ENCODE results near the gene ZNF652. TPM values are rescaled to one million over a fixed set of nuclear protein-coding genes. Genes with fewer than 3 reads are reported as not detected.

ZNF652 gene
- total RNA-seq, 1 donor from 2014 or later: 52.7 TPM

GRCh38 chr17:49388692-49389513 is 26.9 kb upstream of the ZNF652 start:
- Mint-ChIP-seq H3K27me3 (peaks cover 4% of the 10 kb centered on the region), H3K9me3 (ENCODE audit: low read depth) (no peaks in the 10 kb centered on the region), H3K4me1 (ENCODE audit: low read depth) (no peaks in the 10 kb centered on the region), H3K4me3 (ENCODE audit: low read depth) (no peak overlapping the region), H3K36me3 (ENCODE audit: insufficient read depth) (no peaks in the 10 kb centered on the region), H3K27ac (no peak overlapping the region)
- no peak for DNase-seq (ENCODE audit: low spot score, unreplicated experiment)
- TF ChIP-seq, protein P1, sequence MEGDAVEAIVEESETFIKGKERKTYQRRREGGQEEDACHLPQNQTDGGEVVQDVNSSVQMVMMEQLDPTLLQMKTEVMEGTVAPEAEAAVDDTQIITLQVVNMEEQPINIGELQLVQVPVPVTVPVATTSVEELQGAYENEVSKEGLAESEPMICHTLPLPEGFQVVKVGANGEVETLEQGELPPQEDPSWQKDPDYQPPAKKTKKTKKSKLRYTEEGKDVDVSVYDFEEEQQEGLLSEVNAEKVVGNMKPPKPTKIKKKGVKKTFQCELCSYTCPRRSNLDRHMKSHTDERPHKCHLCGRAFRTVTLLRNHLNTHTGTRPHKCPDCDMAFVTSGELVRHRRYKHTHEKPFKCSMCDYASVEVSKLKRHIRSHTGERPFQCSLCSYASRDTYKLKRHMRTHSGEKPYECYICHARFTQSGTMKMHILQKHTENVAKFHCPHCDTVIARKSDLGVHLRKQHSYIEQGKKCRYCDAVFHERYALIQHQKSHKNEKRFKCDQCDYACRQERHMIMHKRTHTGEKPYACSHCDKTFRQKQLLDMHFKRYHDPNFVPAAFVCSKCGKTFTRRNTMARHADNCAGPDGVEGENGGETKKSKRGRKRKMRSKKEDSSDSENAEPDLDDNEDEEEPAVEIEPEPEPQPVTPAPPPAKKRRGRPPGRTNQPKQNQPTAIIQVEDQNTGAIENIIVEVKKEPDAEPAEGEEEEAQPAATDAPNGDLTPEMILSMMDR (IDR thresholded peaks at IDR 0.05; ENCODE audit: unreplicated experiment): no peak

- Mint-ChIP-seq H3K4me1 (ENCODE audit: low read depth) (no peaks in the 10 kb centered on the region), H3K27ac (no peak overlapping the region), H3K9me3 (ENCODE audit: low read depth) (no peaks in the 10 kb centered on the region), H3K36me3 (ENCODE audit: insufficient read depth) (no peaks in the 10 kb centered on the region), H3K4me3 (ENCODE audit: low read depth) (no peak overlapping the region), H3K27me3 (peaks cover 4% of the 10 kb centered on the region)
- no peak for DNase-seq (ENCODE audit: low spot score, unreplicated experiment)
- TF ChIP-seq, protein P1 (IDR thresholded peaks at IDR 0.05; ENCODE audit: unreplicated experiment): no peak
Measured at GRCh38 chr17:49388290-49388640, 26.2 kb upstream of the ZNF652 start.

- Mint-ChIP-seq H3K4me1 (ENCODE audit: low read depth) (no peaks in the 10 kb centered on the region), H3K9me3 (ENCODE audit: low read depth) (no peaks in the 10 kb centered on the region), H3K36me3 (ENCODE audit: insufficient read depth) (no peaks in the 10 kb centered on the region), H3K27ac (no peak overlapping the region), H3K27me3 (peaks cover 4% of the 10 kb centered on the region), H3K4me3 (ENCODE audit: low read depth) (no peak overlapping the region)
- DNase-seq (ENCODE audit: low spot score, unreplicated experiment): no peak
- TF ChIP-seq, protein P1 (IDR thresholded peaks at IDR 0.05; ENCODE audit: unreplicated experiment): no peak
Measured at GRCh38 chr17:49387498-49388289, 25.6 kb upstream of the ZNF652 start.

GRCh38 chr17:49386373-49386772 is 24.3 kb upstream of the ZNF652 start:
- no peaks in the 10 kb centered on the region for H3K9me3 Mint-ChIP-seq (ENCODE audit: low read depth)
- no peak overlapping the region for H3K27ac Mint-ChIP-seq
- H3K4me1 Mint-ChIP-seq (ENCODE audit: low read depth): no peaks in the 10 kb centered on the region
- H3K36me3 Mint-ChIP-seq (ENCODE audit: insufficient read depth): no peaks in the 10 kb centered on the region
- H3K4me3 Mint-ChIP-seq (ENCODE audit: low read depth): no peak overlapping the region
- TF ChIP-seq, protein P1 (IDR thresholded peaks at IDR 0.05; ENCODE audit: unreplicated experiment): no peak
- peaks cover 8% of the 10 kb centered on the region for H3K27me3 Mint-ChIP-seq
- DNase-seq (ENCODE audit: low spot score, unreplicated experiment): no peak

DNA sequence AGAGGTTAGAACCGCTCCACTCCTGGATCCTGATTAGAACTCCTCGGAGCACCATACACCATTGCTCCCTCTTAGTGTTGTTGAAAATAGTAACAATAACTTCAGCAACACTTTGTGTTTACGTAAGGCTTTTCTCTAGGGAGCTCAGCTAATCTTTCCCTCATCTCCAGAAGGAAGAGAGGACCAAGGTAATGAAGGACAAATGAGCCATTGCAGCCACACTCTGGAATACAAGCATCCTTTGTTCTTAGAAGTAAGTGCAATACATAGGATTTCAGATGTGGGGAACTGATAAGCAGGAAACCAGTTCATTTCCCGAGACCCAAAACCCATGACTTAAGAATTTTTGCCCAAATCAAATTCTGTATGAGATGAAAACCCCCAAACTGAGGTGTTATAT is 22.9 kb upstream of the ZNF652 start:
- TF ChIP-seq, protein P1 (IDR thresholded peaks at IDR 0.05; ENCODE audit: unreplicated experiment): no peak
- H3K36me3 Mint-ChIP-seq (ENCODE audit: insufficient read depth): no peaks in the 10 kb centered on the region
- no peak overlapping the region for H3K27ac Mint-ChIP-seq
- DNase-seq (ENCODE audit: low spot score, unreplicated experiment): no peak
- no peaks in the 10 kb centered on the region for H3K4me1 Mint-ChIP-seq (ENCODE audit: low read depth)
- H3K27me3 Mint-ChIP-seq: peaks cover 8% of the 10 kb centered on the region
- no peaks in the 10 kb centered on the region for H3K9me3 Mint-ChIP-seq (ENCODE audit: low read depth)
- no peak overlapping the region for H3K4me3 Mint-ChIP-seq (ENCODE audit: low read depth)
